Measurements from ENCODE around the gene CPNE5. TPM values are rescaled to one million over a fixed set of nuclear protein-coding genes. Genes with fewer than 3 reads are reported as not detected.

CPNE5 gene
- total RNA-seq, 1 donor: 0.18 TPM

GRCh38 chr6:36874443-36875249 lies 35.4 kb upstream of the CPNE5 start, which contains the start of gene PPIL1:
PPIL1 (minus strand) TSS chr6:36874803; CDS start chr6:36874772, 31 bp downstream.
- no peak for TF ChIP-seq CTCF (IDR thresholded peaks at IDR 0.05; ENCODE audit: insufficient read depth, low read length)
- DNase-seq (ENCODE audit: low read depth): peak; percentile 94
- peak within 1 kb of the TSS; percentile 99 for H3K4me3 ChIP-seq (ENCODE audit: low read depth, low read length)

GRCh38 chr6:36873612-36874442 lies 34.6 kb upstream of the CPNE5 start:
- DNase-seq (ENCODE audit: low read depth): peak; percentile 33
- H3K4me3 ChIP-seq (ENCODE audit: low read depth, low read length): peak overlapping the region; percentile 99
- no peak for TF ChIP-seq CTCF (IDR thresholded peaks at IDR 0.05; ENCODE audit: insufficient read depth, low read length)

- H3K4me3 ChIP-seq (ENCODE audit: low read depth, low read length): no peak overlapping the region
- DNase-seq (ENCODE audit: low read depth): no peak
- TF ChIP-seq CTCF (IDR thresholded peaks at IDR 0.05; ENCODE audit: insufficient read depth, low read length): no peak
Measured at GRCh38 chr6:36873115-36873514, 33.9 kb upstream of the CPNE5 start.

- H3K4me3 ChIP-seq (ENCODE audit: low read depth, low read length): no peak overlapping the region
- no peak for DNase-seq (ENCODE audit: low read depth)
- no peak for TF ChIP-seq CTCF (IDR thresholded peaks at IDR 0.05; ENCODE audit: insufficient read depth, low read length)
Measured at GRCh38 chr6:36871686-36872085, 32.4 kb upstream of the CPNE5 start.

DNA sequence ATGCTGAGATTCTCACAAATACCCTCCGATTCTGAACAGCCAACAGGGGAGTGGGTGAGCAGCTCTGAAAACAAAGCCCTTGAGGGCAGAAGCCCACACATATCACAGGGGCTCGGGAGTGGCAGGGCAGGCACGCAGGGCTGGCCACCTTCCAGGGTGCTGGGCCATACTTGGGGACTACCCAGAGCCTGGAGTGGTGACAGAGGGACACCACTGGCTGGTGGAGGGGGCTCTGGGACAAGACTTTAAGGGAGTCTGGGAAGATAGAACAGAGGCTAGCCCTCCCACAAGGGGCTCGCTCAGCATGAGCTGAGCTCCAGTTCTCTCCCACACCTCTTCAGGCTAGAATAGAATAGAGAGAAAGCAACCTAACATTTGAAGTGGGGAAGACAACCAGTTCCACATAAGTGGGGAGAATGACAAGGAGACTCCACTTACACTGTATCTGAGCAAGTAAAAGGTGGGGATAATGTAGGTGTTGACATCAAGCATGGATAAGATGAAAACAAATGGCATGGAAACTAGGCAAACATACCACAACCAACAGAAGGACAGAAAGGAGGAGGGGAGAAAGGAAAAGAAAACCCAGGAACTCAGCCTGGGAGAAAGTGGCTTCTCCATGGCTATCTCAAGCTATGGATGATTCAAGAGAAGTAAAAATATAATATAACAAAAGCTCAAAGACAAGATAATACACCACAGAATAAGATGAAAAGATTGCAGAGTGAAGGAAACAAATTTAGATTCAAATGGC lies 28.4 kb upstream of the CPNE5 start:
- H3K4me3 ChIP-seq (ENCODE audit: low read depth, low read length): no peak overlapping the region
- TF ChIP-seq CTCF (IDR thresholded peaks at IDR 0.05; ENCODE audit: insufficient read depth, low read length): no peak
- no peak for DNase-seq (ENCODE audit: low read depth)

DNA sequence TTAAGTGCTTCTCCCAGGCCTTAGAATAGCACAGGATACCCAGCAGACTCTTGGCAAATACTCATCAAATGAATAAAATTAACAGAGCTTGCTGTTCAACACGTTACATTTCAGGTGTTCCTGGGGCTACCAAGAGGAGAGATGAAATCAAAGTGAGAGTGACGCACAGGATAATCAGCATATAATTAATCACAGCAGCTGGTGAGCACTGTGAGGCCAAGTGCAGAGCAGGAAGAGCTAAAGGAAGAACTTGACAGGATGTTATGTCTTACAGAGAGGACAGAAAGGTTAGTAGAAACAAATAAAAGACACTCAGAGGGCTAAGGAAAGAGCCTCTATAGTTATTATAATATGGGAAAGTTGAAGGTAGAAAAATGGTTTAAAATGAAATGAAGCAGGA lies 26.6 kb upstream of the CPNE5 start:
- no peak for DNase-seq (ENCODE audit: low read depth)
- H3K4me3 ChIP-seq (ENCODE audit: low read depth, low read length): no peak overlapping the region
- TF ChIP-seq CTCF (IDR thresholded peaks at IDR 0.05; ENCODE audit: insufficient read depth, low read length): no peak

All from fibroblast of the aortic adventitia (primary cell).